ENCODE data around the gene GLS. TPM values are rescaled to one million over a fixed set of nuclear protein-coding genes. Genes with fewer than 3 reads are reported as not detected.

The GLS gene
- total RNA-seq, 4 donors from 2014 or later = 175 to 274 (median 197) TPM

DNA sequence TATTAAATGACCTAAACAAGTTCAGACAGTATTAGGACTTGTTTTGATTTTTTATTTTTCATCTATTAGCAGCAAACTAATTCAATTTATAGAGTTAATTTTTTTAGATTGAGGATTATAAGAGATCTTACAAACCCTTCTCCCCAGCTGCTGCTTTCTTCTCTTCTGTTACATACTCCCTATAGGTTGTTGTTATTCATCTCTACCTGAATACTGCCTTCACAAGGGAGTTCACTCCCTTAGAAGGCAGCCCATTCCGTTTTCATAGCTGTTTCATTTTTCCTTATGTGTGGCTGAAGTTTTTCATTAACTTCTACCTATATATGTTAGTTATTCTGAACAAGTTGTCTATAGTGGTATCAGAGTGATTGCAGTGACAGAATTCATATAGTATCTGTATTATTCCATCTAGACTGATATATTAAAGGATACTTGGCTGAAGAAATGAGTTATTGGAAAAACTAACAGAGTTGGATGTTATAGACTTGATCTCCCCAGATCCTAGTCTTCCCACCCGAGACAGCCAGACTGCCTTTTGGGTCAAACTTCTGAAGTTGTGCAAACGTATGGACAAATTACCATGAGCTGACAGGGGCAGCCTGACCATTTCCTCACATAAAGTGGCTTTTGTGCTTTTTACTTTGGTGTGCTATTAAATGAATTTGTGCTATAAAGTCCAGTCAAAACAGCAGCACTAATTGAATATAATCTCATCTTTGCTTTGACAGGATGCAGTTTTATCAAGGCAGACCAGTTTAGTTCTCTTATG, 8.7 kb downstream of the GLS start:
- Histone ChIP-seq H3K4me1 (peaks cover 61 to 77% of the 10 kb centered on the region in 2 donors), H3K9me3 (no peaks in the 10 kb centered on the region), H3K4me3 (replicated peaks in 1 of 3) (no peak overlapping the region), H3K36me3 (no peaks in the 10 kb centered on the region), H3K27ac (peak overlapping the region in 1 of 3 donors; percentile 49), H3K27me3 (no peaks in the 10 kb centered on the region)
- no peak for DNase-seq
- TF ChIP-seq, protein P1, sequence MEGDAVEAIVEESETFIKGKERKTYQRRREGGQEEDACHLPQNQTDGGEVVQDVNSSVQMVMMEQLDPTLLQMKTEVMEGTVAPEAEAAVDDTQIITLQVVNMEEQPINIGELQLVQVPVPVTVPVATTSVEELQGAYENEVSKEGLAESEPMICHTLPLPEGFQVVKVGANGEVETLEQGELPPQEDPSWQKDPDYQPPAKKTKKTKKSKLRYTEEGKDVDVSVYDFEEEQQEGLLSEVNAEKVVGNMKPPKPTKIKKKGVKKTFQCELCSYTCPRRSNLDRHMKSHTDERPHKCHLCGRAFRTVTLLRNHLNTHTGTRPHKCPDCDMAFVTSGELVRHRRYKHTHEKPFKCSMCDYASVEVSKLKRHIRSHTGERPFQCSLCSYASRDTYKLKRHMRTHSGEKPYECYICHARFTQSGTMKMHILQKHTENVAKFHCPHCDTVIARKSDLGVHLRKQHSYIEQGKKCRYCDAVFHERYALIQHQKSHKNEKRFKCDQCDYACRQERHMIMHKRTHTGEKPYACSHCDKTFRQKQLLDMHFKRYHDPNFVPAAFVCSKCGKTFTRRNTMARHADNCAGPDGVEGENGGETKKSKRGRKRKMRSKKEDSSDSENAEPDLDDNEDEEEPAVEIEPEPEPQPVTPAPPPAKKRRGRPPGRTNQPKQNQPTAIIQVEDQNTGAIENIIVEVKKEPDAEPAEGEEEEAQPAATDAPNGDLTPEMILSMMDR (IDR thresholded peaks at IDR 0.05) = no peak
- TF ChIP-seq POLR2A (IDR thresholded peaks at IDR 0.05) = no peak
- intact Hi-C loops (cut with DNase I) = no loop called here
- WGBS, 2 donors = 81% methylated on average over 3 of the region's 3 CpGs

DNA sequence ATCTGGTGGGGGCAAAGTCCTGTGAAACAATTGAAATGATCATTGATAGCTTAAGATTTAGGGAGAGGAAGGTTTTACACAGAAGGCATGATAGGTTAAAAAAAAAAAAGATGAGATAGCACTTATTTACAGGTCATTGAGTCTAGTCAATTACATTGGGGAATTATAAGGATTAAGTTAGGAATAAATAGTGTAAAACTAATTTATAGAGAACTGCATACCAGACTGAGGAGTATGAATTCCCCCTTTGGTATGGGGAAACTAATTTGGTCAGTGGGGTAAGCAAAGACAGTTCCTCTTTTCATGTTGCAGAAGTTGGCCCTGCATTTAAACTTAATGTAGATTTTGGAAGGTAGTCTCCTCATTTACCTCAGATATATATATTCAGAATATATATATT, 10.8 kb downstream of the GLS start:
- Histone ChIP-seq H3K9me3 (no peaks in the 10 kb centered on the region), H3K27me3 (no peaks in the 10 kb centered on the region), H3K27ac (peak overlapping the region in 1 of 3 donors; percentile 23), H3K4me1 (peaks cover 47 to 61% of the 10 kb centered on the region in 2 donors), H3K36me3 (no peaks in the 10 kb centered on the region), H3K4me3 (replicated peaks in 1 of 3) (no peak overlapping the region)
- DNase-seq = no peak
- no peak for TF ChIP-seq POLR2A (IDR thresholded peaks at IDR 0.05)
- TF ChIP-seq, protein P1 (IDR thresholded peaks at IDR 0.05) = no peak
- intact Hi-C loops (cut with DNase I) = no loop called here

DNA sequence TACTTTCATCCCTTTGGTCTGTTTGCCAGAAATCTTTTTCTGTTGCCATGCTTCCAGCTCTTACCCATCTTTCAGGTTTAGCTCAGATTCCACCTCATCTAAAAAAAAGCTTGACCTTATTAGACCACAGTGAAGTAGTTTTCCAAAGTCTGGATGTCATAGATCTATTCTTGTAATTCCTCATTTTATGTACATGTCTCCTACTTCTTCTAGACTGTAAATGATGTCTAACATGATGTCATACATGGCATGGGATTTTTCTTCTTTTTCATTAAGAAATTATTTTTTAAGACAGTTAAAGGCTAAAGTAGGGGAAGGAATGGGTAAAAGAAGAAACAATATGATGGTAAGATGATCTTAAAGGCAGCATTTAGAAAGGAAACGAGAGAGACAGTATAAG, 11.3 kb downstream of the GLS start:
- H3K27me3 ChIP-seq = no peaks in the 10 kb centered on the region
- H3K4me3 ChIP-seq (replicated peaks in 1 of 3) = no peak overlapping the region
- no peaks in the 10 kb centered on the region for H3K36me3 ChIP-seq
- no peak for DNase-seq
- intact Hi-C loops (cut with DNase I) = no loop called here
- no peaks in the 10 kb centered on the region for H3K9me3 ChIP-seq
- WGBS, 2 donors = 84 to 85% methylated on average over 1 of the region's 1 CpG
- peaks cover 43 to 56% of the 10 kb centered on the region in 2 donors for H3K4me1 ChIP-seq
- no peak for TF ChIP-seq POLR2A (IDR thresholded peaks at IDR 0.05)
- TF ChIP-seq, protein P1 (IDR thresholded peaks at IDR 0.05) = no peak
- peak overlapping the region in 2 of 3 donors; percentile 18 to 23 for H3K27ac ChIP-seq

DNA sequence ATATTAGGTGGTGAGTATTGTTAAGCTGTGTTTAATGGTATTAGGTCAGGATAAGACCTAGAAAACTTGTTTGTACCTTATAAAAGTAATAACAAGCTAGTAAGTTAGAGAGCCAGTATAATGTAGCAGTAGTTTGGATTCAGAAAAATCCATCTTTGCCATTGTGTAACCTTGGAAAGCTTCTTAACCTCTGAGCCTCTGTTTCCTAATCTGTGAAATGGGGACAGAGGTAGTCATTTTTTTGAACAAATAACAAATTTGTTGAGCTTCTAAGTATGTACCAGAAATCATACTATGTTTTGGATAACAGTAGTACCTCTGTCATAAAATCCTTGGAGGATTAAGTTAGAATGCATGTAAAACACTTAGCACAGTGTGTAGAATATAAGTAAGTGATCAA, 12.5 kb downstream of the GLS start:
- Histone ChIP-seq H3K27me3 (no peaks in the 10 kb centered on the region), H3K27ac (peak overlapping the region in 1 of 3 donors; percentile 30), H3K9me3 (no peaks in the 10 kb centered on the region), H3K4me3 (replicated peaks in 1 of 3) (no peak overlapping the region), H3K4me1 (peaks cover 31 to 44% of the 10 kb centered on the region in 2 donors), H3K36me3 (no peaks in the 10 kb centered on the region)
- DNase-seq = no peak
- TF ChIP-seq, protein P1 (IDR thresholded peaks at IDR 0.05) = no peak
- no peak for TF ChIP-seq POLR2A (IDR thresholded peaks at IDR 0.05)
- intact Hi-C loops (cut with DNase I) = no loop called here

DNA sequence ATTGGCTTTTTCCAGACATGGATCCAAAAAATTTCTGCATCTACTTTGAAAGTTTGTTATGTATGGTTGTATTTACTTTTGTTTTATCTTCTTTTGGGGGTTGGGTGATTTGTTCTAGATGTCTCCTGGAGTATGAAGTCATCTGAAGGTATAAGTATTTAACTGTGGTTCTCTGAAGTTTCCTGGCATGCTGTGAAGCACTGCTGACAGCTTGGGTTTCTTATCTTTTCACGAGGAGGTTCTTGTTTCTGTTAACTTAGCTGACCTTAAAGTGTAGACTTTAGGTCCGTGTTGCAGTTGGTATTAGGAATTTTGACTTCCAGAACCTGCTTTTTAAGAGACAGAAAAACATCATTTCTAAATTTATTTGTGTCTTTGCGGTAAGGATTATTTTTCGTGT, 15.9 kb downstream of the GLS start:
- H3K27me3 ChIP-seq = no peaks in the 10 kb centered on the region
- no peak overlapping the region for H3K4me3 ChIP-seq (replicated peaks in 1 of 3)
- no peak for DNase-seq
- H3K27ac ChIP-seq = no peak overlapping the region
- H3K4me1 ChIP-seq = peaks cover 15 to 18% of the 10 kb centered on the region in 2 donors
- TF ChIP-seq, protein P1 (IDR thresholded peaks at IDR 0.05) = no peak
- no peak for TF ChIP-seq POLR2A (IDR thresholded peaks at IDR 0.05)
- H3K9me3 ChIP-seq = no peaks in the 10 kb centered on the region
- peaks cover 0 to 5% of the 10 kb centered on the region in 2 donors for H3K36me3 ChIP-seq
- intact Hi-C loops (cut with DNase I) = no loop called here
- WGBS, 2 donors = 63 to 70% methylated on average over 4 of the region's 4 CpGs

Measured in thyroid gland (tissue), 4 donors.